Measurements from ENCODE around the gene AKAP13. TPM values are rescaled to one million over a fixed set of nuclear protein-coding genes. Genes with fewer than 3 reads are reported as not detected.

Gene AKAP13
- total RNA-seq, 1 experiment from 2014 or later = 47.3 TPM

DNA sequence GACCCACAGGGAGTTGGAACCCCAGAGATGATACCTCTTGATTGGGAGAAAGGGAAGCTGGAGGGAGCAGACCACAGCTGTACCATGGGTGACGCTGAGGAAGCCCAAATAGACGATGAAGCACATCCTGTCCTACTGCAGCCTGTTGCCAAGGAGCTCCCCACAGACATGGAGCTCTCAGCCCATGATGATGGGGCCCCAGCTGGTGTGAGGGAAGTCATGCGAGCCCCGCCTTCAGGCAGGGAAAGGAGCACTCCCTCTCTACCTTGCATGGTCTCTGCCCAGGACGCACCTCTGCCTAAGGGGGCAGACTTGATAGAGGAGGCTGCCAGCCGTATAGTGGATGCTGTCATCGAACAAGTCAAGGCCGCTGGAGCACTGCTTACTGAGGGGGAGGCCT, 201.1 kb downstream of the AKAP13 start:
- Histone ChIP-seq H3K23me2 (ENCODE audit: insufficient read length, low read depth, low read length, poor library complexity, severe bottlenecking) (no peaks in the 10 kb centered on the region), H3K79me2 (ENCODE audit: insufficient read depth, low read length) (no peaks in the 10 kb centered on the region), H4K8ac (replicated peaks; ENCODE audit: insufficient read length, low read depth, low read length) (no peak overlapping the region), H3K4me1 (ENCODE audit: insufficient read depth, low read length) (no peaks in the 10 kb centered on the region), H2BK120ac (ENCODE audit: low read depth, low read length, poor library complexity, severe bottlenecking) (no peak overlapping the region), H4K91ac (ENCODE audit: insufficient read length, low read depth, low read length) (no peak overlapping the region), H2AFZ (ENCODE audit: low read length) (no peak overlapping the region), H3K4ac (ENCODE audit: low read depth, low read length) (no peak overlapping the region), H3K27me3 (ENCODE audit: insufficient read depth, low read length) (no peaks in the 10 kb centered on the region), H3K9me3 (ENCODE audit: control insufficient read depth, low read depth, low read length) (no peaks in the 10 kb centered on the region), H3K9ac (ENCODE audit: extremely low read depth, insufficient read length, low read length) (no peak overlapping the region), H3K4me2 (ENCODE audit: insufficient read depth, insufficient read length, low read length) (no peak overlapping the region), H3K18ac (ENCODE audit: insufficient read length, low read depth, low read length) (no peak overlapping the region), H3K79me1 (ENCODE audit: insufficient read depth, low read depth, low read length, poor library complexity, severe bottlenecking) (no peaks in the 10 kb centered on the region), H2BK5ac (ENCODE audit: insufficient read length, low read length) (no peak overlapping the region), H4K20me1 (ENCODE audit: control insufficient read depth, insufficient read depth, insufficient read length) (no peaks in the 10 kb centered on the region), H2BK20ac (ENCODE audit: low read depth, low read length, poor library complexity, severe bottlenecking) (no peak overlapping the region), H3K56ac (ENCODE audit: insufficient read length, low read depth, low read length) (no peak overlapping the region), H3K23ac (ENCODE audit: insufficient read length, low read depth, low read length) (no peak overlapping the region), H4K5ac (ENCODE audit: insufficient read length, low read depth, low read length) (no peak overlapping the region), H2BK12ac (ENCODE audit: insufficient read length, low read depth, low read length) (no peak overlapping the region), H3K14ac (ENCODE audit: insufficient read depth, low read length) (no peak overlapping the region), H2AK5ac (ENCODE audit: insufficient read length, low read length) (no peak overlapping the region), H3K27ac (ENCODE audit: insufficient read length, low read depth, low read length) (no peak overlapping the region), H2BK15ac (ENCODE audit: low read depth, low read length) (no peak overlapping the region), H3T11ph (ENCODE audit: low read length) (no peak overlapping the region)
- H3K4me3 Mint-ChIP-seq = no peak overlapping the region
- no peaks in the 10 kb centered on the region for H3K27me3 Mint-ChIP-seq (ENCODE audit: low read depth)
- WGBS (ENCODE audit: extremely low coverage, insufficient read length, low lambda C conversion rate) = no CpG with 5 or more reads among the region's 8 CpGs
- no peak for DNase-seq
- no peaks in the 10 kb centered on the region for H3K9me3 Mint-ChIP-seq
- H3K27ac Mint-ChIP-seq = peak overlapping the region in 2 of 3 experiments; percentile 17 to 80; a peak in 2 of 7 replicates
- peaks cover 4 to 15% of the 10 kb centered on the region in 2 experiments; a peak in 3 of 4 replicates for H3K4me1 Mint-ChIP-seq
- TF ChIP-seq, protein P1, sequence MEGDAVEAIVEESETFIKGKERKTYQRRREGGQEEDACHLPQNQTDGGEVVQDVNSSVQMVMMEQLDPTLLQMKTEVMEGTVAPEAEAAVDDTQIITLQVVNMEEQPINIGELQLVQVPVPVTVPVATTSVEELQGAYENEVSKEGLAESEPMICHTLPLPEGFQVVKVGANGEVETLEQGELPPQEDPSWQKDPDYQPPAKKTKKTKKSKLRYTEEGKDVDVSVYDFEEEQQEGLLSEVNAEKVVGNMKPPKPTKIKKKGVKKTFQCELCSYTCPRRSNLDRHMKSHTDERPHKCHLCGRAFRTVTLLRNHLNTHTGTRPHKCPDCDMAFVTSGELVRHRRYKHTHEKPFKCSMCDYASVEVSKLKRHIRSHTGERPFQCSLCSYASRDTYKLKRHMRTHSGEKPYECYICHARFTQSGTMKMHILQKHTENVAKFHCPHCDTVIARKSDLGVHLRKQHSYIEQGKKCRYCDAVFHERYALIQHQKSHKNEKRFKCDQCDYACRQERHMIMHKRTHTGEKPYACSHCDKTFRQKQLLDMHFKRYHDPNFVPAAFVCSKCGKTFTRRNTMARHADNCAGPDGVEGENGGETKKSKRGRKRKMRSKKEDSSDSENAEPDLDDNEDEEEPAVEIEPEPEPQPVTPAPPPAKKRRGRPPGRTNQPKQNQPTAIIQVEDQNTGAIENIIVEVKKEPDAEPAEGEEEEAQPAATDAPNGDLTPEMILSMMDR (conservative IDR thresholded peaks at IDR 0.05) = no peak
- H3K36me3 Mint-ChIP-seq (ENCODE audit: insufficient read depth in 1 of 3, low read depth in 3 of 3) = peaks cover 18 to 37% (median 34%) of the 10 kb centered on the region in 3 experiments; a peak in 6 of 7 replicates
